ENCODE results near the gene BAHCC1. TPM values are rescaled to one million over a fixed set of nuclear protein-coding genes. Genes with fewer than 3 reads are reported as not detected.

BAHCC1 gene
- total RNA-seq, 1 donor from 2014 or later = 4.8 TPM

DNA sequence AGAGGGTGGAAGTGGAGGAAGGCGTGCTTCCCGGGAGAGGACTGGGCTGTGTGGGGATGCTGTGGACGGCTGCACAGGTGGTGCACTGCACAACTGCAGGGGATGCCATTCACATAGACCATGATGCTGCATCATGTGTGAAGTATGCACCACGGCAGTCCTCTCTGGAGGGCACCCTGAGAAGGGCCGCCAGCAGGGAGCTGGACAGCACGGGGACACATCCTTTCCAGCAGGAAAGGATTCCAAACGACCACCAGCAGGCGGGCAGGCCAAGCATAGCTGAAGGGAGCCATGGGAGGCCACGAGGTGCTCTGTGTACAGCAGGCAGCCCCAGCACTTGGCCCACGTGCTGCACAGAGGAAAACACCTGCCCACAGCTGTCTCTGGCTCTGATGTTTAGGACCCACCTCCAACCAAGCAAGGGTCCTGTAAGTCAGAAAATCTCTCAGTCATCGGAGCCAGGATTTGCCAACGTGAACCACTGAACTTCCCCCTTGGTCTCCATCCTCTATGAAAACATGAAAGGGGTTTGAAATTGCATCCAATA lies 107.3 kb downstream of the BAHCC1 start:
- TF ChIP-seq, protein P1, sequence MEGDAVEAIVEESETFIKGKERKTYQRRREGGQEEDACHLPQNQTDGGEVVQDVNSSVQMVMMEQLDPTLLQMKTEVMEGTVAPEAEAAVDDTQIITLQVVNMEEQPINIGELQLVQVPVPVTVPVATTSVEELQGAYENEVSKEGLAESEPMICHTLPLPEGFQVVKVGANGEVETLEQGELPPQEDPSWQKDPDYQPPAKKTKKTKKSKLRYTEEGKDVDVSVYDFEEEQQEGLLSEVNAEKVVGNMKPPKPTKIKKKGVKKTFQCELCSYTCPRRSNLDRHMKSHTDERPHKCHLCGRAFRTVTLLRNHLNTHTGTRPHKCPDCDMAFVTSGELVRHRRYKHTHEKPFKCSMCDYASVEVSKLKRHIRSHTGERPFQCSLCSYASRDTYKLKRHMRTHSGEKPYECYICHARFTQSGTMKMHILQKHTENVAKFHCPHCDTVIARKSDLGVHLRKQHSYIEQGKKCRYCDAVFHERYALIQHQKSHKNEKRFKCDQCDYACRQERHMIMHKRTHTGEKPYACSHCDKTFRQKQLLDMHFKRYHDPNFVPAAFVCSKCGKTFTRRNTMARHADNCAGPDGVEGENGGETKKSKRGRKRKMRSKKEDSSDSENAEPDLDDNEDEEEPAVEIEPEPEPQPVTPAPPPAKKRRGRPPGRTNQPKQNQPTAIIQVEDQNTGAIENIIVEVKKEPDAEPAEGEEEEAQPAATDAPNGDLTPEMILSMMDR (conservative IDR thresholded peaks at IDR 0.05; ENCODE audit: low read depth, low read length) = no peak
- no peak overlapping the region for H3K4me3 ChIP-seq (ENCODE audit: low read depth, low read length)
- no peak for DNase-seq (ENCODE audit: low read depth)

DNA sequence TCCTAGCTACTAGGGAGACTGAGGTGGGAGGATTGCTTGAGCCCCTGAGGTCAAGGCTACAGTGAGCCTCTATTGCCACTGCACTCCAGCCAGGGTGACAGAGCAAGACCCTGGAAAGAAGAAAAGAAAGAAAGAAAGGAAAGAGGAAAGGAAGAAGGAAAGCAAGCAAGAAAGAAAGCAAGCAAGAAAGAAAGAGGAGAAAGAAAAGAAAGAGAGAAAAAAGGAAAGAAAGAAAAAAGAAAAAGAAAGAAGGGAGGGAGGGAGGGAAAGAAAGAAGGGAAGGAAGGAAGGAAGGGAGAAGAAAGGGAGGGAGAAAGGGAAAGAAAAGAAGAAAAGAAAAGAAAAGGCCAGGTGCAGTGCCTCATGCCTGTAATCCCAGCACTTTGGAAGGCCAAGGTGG lies 108.4 kb downstream of the BAHCC1 start:
- TF ChIP-seq, protein P1 (conservative IDR thresholded peaks at IDR 0.05; ENCODE audit: low read depth, low read length) = no peak
- DNase-seq (ENCODE audit: low read depth) = no peak
- H3K4me3 ChIP-seq (ENCODE audit: low read depth, low read length) = no peak overlapping the region

DNA sequence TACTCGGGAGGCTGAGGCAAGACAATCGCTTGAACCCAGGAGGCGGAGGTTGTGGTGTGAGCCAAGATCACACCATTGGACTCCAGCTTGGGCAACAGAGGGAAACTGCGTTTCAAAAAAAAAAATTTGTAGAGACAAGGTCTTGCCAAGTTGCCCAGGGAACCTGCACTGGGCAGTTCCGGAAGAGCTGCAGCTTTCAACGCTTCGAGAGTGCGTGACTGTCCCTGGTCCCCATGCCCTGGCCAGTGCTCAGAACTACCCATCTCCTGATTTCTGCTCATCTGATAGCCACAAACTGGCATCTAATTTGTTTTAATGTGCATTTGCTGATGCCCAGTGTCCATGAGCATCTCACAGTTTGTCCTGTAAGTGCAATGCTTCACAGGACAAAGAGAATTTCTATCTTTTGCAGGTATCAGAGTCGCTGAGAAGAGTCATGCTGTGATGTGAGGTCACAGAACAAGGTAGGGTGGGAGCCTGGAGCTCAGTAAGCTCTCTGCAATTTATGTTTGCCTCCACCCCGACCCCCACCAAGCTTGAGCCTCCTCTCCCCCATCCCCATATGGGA lies 113.5 kb downstream of the BAHCC1 start:
- peak overlapping the region; percentile 89 for H3K4me3 ChIP-seq (ENCODE audit: low read depth, low read length)
- DNase-seq (ENCODE audit: low read depth) = no peak
- TF ChIP-seq, protein P1 (conservative IDR thresholded peaks at IDR 0.05; ENCODE audit: low read depth, low read length) = no peak

DNA sequence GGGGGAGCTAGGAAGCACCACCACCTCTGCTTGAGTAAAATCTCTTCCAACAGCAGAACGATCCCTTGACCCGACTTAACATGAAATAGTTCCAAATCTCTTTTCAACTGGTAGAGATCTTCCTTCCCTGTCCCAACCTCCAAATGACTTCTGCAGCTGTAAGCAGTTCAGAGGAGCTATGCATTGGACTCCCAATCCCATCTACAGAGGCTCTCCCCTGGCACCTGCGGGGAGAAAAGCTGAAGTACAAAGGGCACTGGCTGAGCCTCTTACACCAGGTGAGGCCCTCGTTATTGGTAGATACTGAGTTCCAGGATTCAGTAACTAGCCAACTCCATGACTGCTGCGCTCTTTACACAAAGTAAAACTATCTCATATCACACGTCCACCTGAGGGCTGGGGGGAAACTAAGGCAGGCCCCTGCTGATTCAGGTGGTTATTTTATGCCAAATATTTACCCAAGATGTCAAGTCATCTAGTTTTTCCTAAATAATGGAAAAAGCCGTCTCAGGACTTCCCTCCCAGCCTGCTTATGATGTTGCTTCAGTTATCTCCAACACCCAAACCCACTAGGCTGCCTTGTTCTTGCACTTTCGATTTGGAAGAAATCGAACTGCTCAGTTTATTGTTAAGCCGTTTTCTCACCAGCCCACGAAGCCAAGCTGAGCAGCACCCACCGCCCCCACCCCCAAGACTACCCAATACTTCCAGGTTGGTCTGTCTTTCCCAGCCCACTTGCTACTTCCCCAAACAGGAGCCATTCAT lies 114.1 kb downstream of the BAHCC1 start:
- peak overlapping the region; percentile 89 for H3K4me3 ChIP-seq (ENCODE audit: low read depth, low read length)
- TF ChIP-seq, protein P1 (conservative IDR thresholded peaks at IDR 0.05; ENCODE audit: low read depth, low read length) = no peak
- DNase-seq (ENCODE audit: low read depth) = no peak

DNA sequence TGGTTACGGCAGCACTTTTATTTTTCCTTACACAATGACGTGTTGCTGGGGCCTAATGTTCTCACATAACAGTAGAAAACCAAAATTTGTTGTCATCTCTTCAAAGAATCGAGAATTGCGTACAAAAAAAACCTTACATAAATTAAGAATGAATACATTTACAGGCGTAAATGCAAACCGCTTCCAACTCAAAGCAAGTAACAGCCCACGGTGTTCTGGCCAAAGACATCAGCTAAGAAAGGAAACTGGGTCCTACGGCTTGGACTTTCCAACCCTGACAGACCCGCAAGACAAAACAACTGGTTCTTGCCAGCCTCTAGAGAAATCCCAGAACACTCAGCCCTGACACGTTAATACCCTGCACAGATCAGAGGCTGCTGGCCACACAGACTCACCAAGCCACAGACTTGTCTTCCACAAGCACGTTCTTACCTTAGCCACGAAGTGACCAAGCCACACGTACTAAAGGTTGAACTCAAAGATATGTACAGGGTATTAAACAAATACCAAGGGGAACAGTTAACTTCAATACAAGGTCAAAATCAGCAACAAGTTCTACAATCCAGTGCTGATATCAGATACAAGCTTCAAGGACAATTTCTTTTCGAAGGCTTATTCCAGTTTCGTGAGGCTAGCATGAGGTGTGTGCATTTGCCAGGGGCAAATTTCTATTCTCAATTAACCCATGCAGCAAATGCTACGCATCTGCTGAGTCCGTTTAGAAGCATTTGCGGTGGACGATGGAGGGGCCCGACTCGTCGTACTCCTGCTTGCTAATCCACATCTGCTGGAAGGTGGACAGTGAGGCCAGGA lies 114.9 kb downstream of the BAHCC1 start:
- no peak for DNase-seq (ENCODE audit: low read depth)

DNA sequence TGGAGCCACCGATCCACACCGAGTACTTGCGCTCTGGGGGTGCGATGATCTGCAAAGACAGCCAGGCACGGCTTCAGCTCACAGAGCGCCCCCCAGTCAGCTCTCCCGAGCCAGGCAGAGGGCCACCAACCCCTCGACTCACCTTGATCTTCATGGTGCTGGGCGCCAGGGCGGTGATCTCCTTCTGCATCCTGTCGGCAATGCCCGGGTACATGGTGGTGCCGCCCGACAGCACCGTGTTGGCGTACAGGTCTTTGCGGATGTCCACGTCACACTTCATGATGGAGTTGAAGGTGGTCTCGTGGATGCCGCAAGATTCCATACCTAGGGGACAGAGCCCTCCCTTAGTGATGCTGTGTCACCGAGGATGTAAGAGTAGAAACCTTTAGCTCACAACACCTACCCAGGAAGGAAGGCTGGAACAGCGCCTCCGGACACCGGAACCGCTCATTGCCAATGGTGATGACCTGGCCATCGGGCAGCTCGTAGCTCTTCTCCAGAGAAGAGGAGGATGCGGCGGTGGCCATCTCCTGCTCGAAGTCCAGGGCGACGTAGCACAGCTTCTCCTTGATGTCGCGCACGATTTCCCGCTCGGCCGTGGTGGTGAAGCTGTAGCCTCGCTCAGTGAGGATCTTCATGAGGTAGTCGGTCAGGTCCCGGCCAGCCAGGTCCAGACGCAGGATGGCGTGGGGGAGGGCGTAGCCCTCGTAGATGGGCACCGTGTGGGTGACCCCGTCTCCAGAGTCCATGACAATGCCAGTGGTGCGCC lies 115.7 kb downstream of the BAHCC1 start:
- DNase-seq (ENCODE audit: low read depth) = no peak
- TF ChIP-seq, protein P1 (conservative IDR thresholded peaks at IDR 0.05; ENCODE audit: low read depth, low read length) = no peak
- H3K4me3 ChIP-seq (ENCODE audit: low read depth, low read length) = peak overlapping the region; percentile 89

More for the DNA sequence above, 114.9 kb downstream of the BAHCC1 start:
- TF ChIP-seq, protein P1 (conservative IDR thresholded peaks at IDR 0.05; ENCODE audit: low read depth, low read length) = no peak
- H3K4me3 ChIP-seq (ENCODE audit: low read depth, low read length) = peak overlapping the region; percentile 89

Data from epithelial cell of proximal tubule (primary cell).